ENCODE data around the gene EXPH5.
A peak's percentile ranks its signal among the peaks of the same experiment; 100 is the strongest.

Gene EXPH5

DNA sequence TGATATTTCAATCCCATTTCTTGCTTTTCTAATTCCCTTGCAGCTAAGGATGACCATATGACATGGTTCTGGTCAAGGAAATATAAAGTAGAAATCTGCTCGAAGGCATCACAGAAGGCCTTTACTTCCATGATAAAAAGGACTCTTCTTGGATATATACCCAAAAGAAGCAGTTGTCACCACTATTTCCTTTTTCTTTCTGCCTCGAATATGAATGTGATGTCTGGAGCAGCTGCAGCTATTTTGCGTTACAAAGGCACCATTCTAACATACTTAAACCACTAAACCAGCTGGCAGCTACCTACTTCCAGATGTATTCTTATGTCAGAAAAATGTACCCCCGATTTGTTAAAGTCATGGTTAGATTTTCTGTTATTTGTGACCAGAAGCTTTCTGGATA lies 18.9 kb downstream of the EXPH5 start:
- DNase-seq: no peak
- in situ Hi-C loops (cut with MboI; ENCODE audit: low pct_unique_long_range_greater_than_20kb, low sequenced_read_pairs): no loop called here

DNA sequence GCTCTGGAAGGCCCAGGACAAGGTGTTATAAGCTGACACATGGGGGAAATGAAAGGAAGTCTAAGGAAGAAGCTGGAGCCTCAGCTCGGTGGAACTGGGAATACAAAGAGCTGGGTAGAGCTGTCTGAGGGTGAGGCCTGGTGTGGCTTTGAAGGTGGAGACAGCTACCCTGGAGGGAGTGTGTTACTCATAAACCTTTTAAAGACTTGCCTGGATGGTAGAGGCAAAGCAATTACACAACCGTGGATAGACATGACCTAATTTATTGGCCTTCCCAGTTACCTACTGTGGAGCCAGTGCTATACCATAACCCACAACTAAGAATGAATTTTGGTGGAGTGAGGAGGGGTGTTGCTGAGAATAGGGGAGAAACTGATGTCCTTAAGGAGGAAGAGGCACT lies 22.6 kb downstream of the EXPH5 start:
- DNase-seq: no peak
- in situ Hi-C loops (cut with MboI; ENCODE audit: low pct_unique_long_range_greater_than_20kb, low sequenced_read_pairs): no loop called here

GRCh38 chr11:108569896-108570295 lies 23.7 kb downstream of the EXPH5 start:
- in situ Hi-C loops (cut with MboI; ENCODE audit: low pct_unique_long_range_greater_than_20kb, low sequenced_read_pairs): no loop called here
- DNase-seq: no peak

DNA sequence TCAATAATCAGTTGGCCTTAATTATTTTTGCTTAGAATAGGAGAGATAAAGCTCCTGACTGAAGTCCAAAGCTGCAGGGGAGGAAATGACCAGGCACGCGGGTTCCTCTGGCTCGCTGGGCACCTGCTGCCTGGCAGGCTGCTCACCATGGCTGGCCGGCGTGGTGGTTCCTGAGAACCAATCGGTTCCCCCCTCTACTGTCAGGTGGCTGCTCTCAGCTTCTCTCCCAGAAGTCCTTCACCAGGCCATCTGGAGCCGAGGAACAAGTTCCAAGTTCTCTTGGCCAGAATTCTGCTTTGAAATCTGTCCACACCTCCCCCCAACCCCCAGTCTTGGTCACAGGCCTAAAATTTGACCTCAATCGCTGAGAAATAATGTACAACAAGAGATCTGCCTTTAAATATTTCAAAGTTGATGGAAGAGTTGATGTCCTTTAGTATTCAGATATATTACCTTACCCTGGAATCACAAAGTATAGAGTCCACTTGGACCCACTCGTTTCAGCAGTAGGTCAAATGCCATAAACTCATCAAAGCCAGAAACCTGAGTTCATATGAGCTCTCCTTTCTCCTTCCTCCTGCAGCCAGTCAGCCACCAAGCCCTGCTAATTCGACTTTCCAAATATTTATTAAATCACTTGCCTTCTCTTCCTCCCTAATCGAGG lies 25.2 kb downstream of the EXPH5 start:
- no peak for DNase-seq
- in situ Hi-C loops (cut with MboI; ENCODE audit: low pct_unique_long_range_greater_than_20kb, low sequenced_read_pairs): no loop called here

- in situ Hi-C loops (cut with MboI; ENCODE audit: low pct_unique_long_range_greater_than_20kb, low sequenced_read_pairs): no loop called here
- DNase-seq: no peak
These were observed 27.9 kb downstream of the EXPH5 start for GRCh38 chr11:108565653-108566052.

DNA sequence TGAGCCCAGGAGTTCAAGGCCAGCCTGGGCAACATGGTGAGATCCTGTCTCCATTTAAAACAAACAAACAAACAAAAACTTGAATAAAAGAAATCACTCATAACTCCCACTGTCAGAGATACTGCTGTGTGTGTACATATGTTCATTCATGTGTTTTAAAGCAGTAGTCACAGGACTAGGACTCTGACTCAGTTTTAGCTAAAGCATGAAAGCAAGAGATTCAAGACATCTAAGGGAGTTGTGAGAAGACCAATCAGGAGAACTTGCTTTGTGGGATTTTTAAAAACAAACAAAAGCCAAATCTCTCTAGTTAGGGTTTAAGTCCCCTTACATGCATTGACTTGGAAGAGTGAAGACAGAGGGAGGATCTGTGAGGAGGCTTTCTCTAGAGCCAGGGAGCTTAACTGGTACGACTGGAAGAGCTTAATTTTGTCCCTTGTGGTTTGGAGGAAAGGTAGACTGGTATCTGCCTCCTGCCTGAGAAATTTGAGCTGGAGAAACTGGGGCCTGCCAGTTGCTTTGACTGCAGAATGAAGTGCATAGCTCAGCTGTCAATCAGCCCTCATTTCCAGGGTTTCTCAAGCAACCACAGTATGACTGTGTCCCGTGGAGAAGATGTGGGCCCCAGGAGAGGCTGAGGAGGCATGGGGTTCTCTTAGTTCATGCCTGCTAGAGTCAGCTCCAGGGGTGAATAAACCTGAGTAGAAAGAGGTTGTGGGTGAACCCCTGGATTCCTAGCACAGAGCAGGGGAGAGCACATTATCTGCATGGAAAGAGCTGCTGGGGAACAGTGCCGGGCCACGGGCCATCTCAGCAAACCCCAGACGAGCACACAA lies 30.6 kb downstream of the EXPH5 start:
- no peak for DNase-seq
- in situ Hi-C loops (cut with MboI; ENCODE audit: low pct_unique_long_range_greater_than_20kb, low sequenced_read_pairs): no loop called here

DNA sequence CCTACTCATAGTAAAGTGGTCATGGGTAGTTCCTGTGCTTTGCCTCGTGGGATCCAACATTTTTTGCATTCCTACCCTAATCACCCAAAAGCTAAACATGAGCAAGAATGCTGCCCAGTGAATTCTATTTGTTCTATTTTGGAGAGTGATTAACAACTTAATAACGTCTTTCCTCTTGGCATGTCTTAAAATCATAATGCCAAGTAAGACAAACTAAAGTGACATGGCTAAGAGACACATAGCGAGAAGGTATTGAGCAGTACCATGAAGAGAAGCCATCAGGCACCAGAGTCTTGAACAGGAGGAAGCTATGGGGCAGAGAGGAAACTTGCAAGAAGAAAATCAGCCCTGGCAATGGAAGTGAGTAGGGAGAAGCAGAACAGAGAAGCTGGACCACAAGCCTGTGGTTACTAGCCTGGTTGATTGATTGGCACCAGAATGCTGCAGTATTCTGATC lies 32.0 kb downstream of the EXPH5 start:
- no peak for DNase-seq
- in situ Hi-C loops (cut with MboI; ENCODE audit: low pct_unique_long_range_greater_than_20kb, low sequenced_read_pairs): no loop called here

DNA sequence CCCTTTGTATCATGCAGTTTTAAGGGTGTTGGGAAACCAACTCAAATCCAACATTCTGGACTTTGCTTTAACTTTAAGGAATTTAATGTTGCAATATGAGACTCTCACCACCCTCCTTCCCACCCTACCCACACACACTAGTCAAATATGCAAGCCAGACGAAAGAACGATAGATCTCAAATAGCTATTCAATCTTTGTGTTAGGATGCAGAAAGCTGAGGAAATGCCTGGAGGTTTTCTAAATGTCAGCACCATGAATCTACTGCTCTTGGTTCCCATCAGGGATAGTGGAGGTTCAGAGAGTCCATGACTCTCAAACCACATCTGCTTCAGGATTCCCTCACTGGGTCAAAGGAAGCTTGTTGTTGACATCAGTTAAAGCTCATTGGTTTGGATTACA lies 33.7 kb downstream of the EXPH5 start:
- in situ Hi-C loops (cut with MboI; ENCODE audit: low pct_unique_long_range_greater_than_20kb, low sequenced_read_pairs): no loop called here
- no peak for DNase-seq

- peak; percentile 4 for DNase-seq
- in situ Hi-C loops (cut with MboI; ENCODE audit: low pct_unique_long_range_greater_than_20kb, low sequenced_read_pairs): no loop called here
These were observed 34.2 kb downstream of the EXPH5 start for GRCh38 chr11:108559340-108559739.

- no peak for DNase-seq
- in situ Hi-C loops (cut with MboI; ENCODE audit: low pct_unique_long_range_greater_than_20kb, low sequenced_read_pairs): no loop called here
These were observed 35.3 kb downstream of the EXPH5 start for GRCh38 chr11:108558222-108558621.

GRCh38 chr11:108556019-108556418 lies 37.5 kb downstream of the EXPH5 start:
- in situ Hi-C loops (cut with MboI; ENCODE audit: low pct_unique_long_range_greater_than_20kb, low sequenced_read_pairs): no loop called here

DNA sequence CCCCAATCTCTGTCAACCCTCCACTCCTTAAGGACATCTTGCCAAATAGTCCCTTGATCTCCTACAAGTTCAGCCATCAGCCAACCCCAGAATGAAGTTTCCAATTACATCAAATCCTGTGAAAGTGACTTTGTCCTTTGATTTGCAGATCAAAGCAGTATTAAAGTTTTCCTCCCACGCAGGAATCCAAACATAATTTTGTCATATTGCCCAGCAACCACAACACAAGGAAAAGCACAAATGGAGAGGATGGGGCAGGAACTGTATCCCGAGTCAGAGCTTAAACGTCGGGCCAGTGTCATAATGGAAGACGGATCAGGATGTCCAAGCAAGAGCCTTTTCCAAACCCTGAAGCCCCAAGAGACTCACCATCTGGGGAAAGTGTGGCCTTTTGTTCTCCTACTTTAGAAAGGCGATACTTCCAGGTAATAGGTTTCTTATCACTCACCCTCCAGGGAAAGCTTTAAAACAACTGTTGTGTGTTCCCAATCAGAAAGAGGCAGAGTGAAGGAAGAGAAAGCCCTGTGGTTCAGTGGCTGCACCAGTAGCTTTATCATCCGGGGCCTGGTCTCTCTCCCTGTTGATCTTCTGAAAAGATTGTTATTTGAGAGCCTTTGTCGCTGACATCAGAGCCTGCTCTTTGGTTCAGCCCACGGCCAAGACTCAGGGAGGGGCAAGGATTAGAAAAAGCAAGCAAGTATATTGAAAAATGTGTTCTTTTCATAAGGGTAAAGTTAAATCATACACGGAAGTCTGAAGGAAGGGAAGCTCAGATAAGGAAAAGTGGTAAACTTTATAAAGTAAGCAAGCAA lies 41.7 kb downstream of the EXPH5 start:
- in situ Hi-C loops (cut with MboI; ENCODE audit: low pct_unique_long_range_greater_than_20kb, low sequenced_read_pairs): no loop called here
- no peak for DNase-seq

More at GRCh38 chr11:108556019-108556418, 37.5 kb downstream of the EXPH5 start:
- no peak for DNase-seq

GRCh38 chr11:108549319-108549885 lies 44.2 kb downstream of the EXPH5 start:
- DNase-seq: no peak
- in situ Hi-C loops (cut with MboI; ENCODE audit: low pct_unique_long_range_greater_than_20kb, low sequenced_read_pairs): no loop called here

GRCh38 chr11:108545909-108546501 lies 47.6 kb downstream of the EXPH5 start:
- in situ Hi-C loops (cut with MboI; ENCODE audit: low pct_unique_long_range_greater_than_20kb, low sequenced_read_pairs): no loop called here
- DNase-seq: no peak

GRCh38 chr11:108543316-108543964 lies 50.1 kb downstream of the EXPH5 start:
- in situ Hi-C loops (cut with MboI; ENCODE audit: low pct_unique_long_range_greater_than_20kb, low sequenced_read_pairs): no loop called here
- no peak for DNase-seq

- DNase-seq: no peak
- in situ Hi-C loops (cut with MboI; ENCODE audit: low pct_unique_long_range_greater_than_20kb, low sequenced_read_pairs): no loop called here
These were observed 52.0 kb downstream of the EXPH5 start for GRCh38 chr11:108541531-108541930.

DNA sequence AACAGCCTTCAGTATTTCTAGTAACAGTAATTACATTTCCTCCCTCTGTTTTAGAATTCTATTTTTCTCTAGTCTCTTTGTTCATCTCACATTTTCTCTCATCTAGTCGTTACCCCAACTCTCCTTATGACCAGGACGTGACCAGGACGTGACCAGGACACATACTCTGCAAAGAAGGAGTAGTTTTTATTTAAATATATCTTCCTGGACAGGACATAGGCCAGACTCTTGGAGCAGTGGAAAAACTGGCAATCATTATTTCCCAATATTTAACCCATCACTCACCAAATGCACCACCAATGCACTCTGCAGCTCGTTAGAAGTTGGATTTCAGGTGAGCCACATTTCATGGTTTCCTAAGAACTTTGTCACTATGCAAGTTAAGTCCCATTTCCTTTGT lies 55.1 kb downstream of the EXPH5 start:
- no peak for DNase-seq
- in situ Hi-C loops (cut with MboI; ENCODE audit: low pct_unique_long_range_greater_than_20kb, low sequenced_read_pairs): no loop called here

DNA sequence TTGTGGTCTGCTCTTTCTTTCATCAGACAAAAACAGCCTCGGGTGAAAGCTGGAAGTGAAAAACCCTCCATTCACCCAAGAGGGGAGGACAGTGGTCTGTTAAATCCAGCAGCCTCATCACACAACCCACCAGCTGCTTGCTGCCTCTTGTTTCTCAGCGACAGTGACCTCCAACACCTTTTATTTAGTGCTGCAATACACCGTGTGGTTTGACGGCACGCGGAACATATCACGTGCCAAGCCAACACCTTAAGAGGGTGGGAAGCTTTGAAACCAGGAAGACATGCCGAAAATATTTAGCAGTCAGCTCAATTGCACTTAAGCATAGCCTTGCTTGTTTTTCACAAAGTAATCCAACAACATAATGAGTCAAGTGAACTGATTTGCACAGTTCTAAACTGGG lies 55.5 kb downstream of the EXPH5 start:
- in situ Hi-C loops (cut with MboI; ENCODE audit: low pct_unique_long_range_greater_than_20kb, low sequenced_read_pairs): no loop called here
- DNase-seq: no peak

DNA sequence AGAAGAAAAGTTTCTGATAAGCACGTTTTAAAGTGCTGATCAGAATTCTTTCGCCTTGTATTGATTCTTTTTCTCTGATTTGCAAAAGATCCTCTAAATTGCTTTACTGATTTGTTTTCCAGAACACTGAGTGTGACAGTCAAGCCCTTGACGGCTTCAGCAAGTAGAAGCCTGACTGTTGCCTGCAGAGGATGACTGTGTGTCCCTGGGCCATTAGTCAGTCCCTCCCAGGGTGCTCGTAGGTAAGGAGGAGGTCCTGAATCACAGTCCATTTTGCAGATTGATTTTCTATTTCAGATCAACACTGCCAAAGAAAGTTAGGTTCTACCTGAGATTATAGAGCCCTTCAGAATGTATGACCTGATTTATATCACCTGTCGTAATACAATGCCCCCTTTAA lies 56.8 kb downstream of the EXPH5 start:
- DNase-seq: no peak
- in situ Hi-C loops (cut with MboI; ENCODE audit: low pct_unique_long_range_greater_than_20kb, low sequenced_read_pairs): no loop called here
